IMR-90 (cell line): ENCODE measurements around the gene XRN1. TPM values are rescaled to one million over a fixed set of nuclear protein-coding genes. Genes with fewer than 3 reads are reported as not detected.

Source experiments
- ATAC-seq: fragments of 200-7000 bp; cut with Tn5 transposase; 2 replicates; pipeline ENCODE4 v1.9.1; 2020; ENCODE audit warnings: low read depth, mild to moderate bottlenecking, moderate library complexity
- BruUV-seq: library from RNA; stranded (reverse); fragments of 400-500 nt; replicated peaks from 2 replicates; lab custom pipeline; 2021; lab: Mats Ljungman, UMichigan
- CTCF ChIA-PET: fragments of 300-600 bp; formaldehyde crosslinking; extraction: SDS; loops from one replicate; lab custom pipeline; 2021; ENCODE audit warnings: antibody characterized with exemption; lab: Yijun Ruan, JAX
- POLR2A ChIA-PET: fragments of 300-600 bp; sonication (Branson Sonifier 250); formaldehyde crosslinking; loops from one replicate; lab custom pipeline; 2022; ENCODE audit warnings: antibody characterized with exemption; ENCODE audit not compliant: unreplicated experiment; lab: Charles Lee
- DNase-seq: peaks from one replicate; pipeline ENCODE4 v3.0.0; 2013
- H2AFZ ChIP-seq: replicated peaks from 2 replicates; pipeline ENCODE3; 2013; ENCODE audit warnings: low read length, mild to moderate bottlenecking; ENCODE audit not compliant: poor library complexity
- H2AK5ac ChIP-seq: 2 replicates; pipeline ENCODE4 v1.6.1; 2013; ENCODE audit warnings: low read depth, low read length, inconsistent platforms
- H2AK9ac ChIP-seq: replicated peaks from 2 replicates; pipeline ENCODE3; 2013; ENCODE audit warnings: mild to moderate bottlenecking, low read depth, low read length, moderate library complexity; ENCODE audit not compliant: poor library complexity
- H2BK120ac ChIP-seq: 2 replicates; pipeline ENCODE4 v1.6.1; 2013; ENCODE audit warnings: low read depth, low read length, inconsistent platforms
- H2BK15ac ChIP-seq: 3 replicates; pipeline ENCODE4 v1.6.1; 2013; ENCODE audit warnings: low read depth, low read length, inconsistent platforms
- H2BK20ac ChIP-seq: 2 replicates; pipeline ENCODE4 v1.6.1; 2013; ENCODE audit warnings: low read depth, mild to moderate bottlenecking, inconsistent platforms, low read length, moderate library complexity
- H2BK5ac ChIP-seq: 2 replicates; pipeline ENCODE4 v1.6.1; 2013; ENCODE audit warnings: mild to moderate bottlenecking, low read depth, low read length, inconsistent platforms; ENCODE audit not compliant: poor library complexity, severe bottlenecking
- H3K14ac ChIP-seq: replicated peaks from 2 replicates; pipeline ENCODE4 v1.6.1; 2013; ENCODE audit warnings: low read depth, low read length, inconsistent platforms
- H3K18ac ChIP-seq: 2 replicates; pipeline ENCODE4 v1.6.1; 2013; ENCODE audit warnings: low read depth, low read length, control low read depth
- H3K23ac ChIP-seq: 2 replicates; pipeline ENCODE4 v1.6.1; 2013; ENCODE audit warnings: low read depth, low read length, inconsistent platforms
- H3K27ac ChIP-seq: 2 replicates; pipeline ENCODE4 v1.5.1; 2013; ENCODE audit warnings: mild to moderate bottlenecking, control low read depth, low read length; ENCODE audit not compliant: insufficient read depth
- H3K27me3 ChIP-seq: 2 replicates; pipeline ENCODE4 v1.6.1; 2013; ENCODE audit warnings: low read length; ENCODE audit not compliant: control insufficient read depth, insufficient read depth
- H3K36me3 ChIP-seq: 2 replicates; pipeline ENCODE4 v1.6.1; 2013; ENCODE audit warnings: low read length, mixed read lengths; ENCODE audit not compliant: control insufficient read depth, insufficient read depth
- H3K4ac ChIP-seq: 2 replicates; pipeline ENCODE4 v1.6.1; 2013; ENCODE audit warnings: low read depth, low read length, inconsistent platforms
- H3K4me1 ChIP-seq: 2 replicates; pipeline ENCODE4 v1.6.1; 2013; ENCODE audit warnings: low read length, mixed read lengths; ENCODE audit not compliant: control insufficient read depth, insufficient read depth
- H3K4me2 ChIP-seq: 2 replicates; pipeline ENCODE4 v1.6.1; 2013; ENCODE audit warnings: low read depth, mild to moderate bottlenecking, control low read depth, low read length, moderate library complexity
- H3K4me3 ChIP-seq: 2 replicates; pipeline ENCODE4 v1.5.1; 2013; ENCODE audit warnings: low read depth, mild to moderate bottlenecking, control low read depth, low read length, moderate library complexity; ENCODE audit not compliant: insufficient read depth
- H3K56ac ChIP-seq: 2 replicates; pipeline ENCODE4 v1.6.1; 2013; ENCODE audit warnings: low read length, inconsistent platforms; ENCODE audit not compliant: insufficient read depth; ENCODE audit errors: extremely low read depth
- H3K79me1 ChIP-seq, 2 experiments: 2 replicates each; pipeline ENCODE4 v1.6.1; 2013; ENCODE audit warnings: low read length in 2 of 2, inconsistent platforms in 1 of 2, low read depth in 1 of 2
- H3K9ac ChIP-seq: 2 replicates; pipeline ENCODE4 v1.6.1; 2013; ENCODE audit warnings: low read depth, low read length, control low read depth
- H3K9me1 ChIP-seq: 2 replicates; pipeline ENCODE4 v1.6.1; 2013; ENCODE audit warnings: low read length, inconsistent platforms; ENCODE audit not compliant: insufficient read depth
- H3K9me3 ChIP-seq: 2 replicates; pipeline ENCODE4 v1.6.1; 2013; ENCODE audit warnings: low read length; ENCODE audit not compliant: control insufficient read depth, insufficient read depth
- H4K20me1 ChIP-seq: 2 replicates; pipeline ENCODE4 v1.6.1; 2013; ENCODE audit warnings: low read length, inconsistent platforms; ENCODE audit not compliant: insufficient read depth
- H4K5ac ChIP-seq: 2 replicates; pipeline ENCODE4 v1.6.1; 2013; ENCODE audit warnings: mild to moderate bottlenecking, low read depth, low read length, control low read depth
- H4K8ac ChIP-seq, 2 experiments: 2 replicates each; pipeline ENCODE4 v1.6.1; 2013; ENCODE audit warnings: low read depth in 2 of 2, low read length in 2 of 2, control low read depth in 1 of 2, inconsistent platforms in 1 of 2
- H4K91ac ChIP-seq: 2 replicates; pipeline ENCODE4 v1.6.1; 2013; ENCODE audit warnings: low read depth, low read length, inconsistent platforms; ENCODE audit not compliant: insufficient read depth
- BHLHE40 ChIP-seq: fragments of 150-350 bp; IDR thresholded peaks from 2 replicates; pipeline ENCODE4 v1.6.1; 2016; ENCODE audit warnings: mild to moderate bottlenecking, low read depth, low read length
- CEBPB ChIP-seq: IDR thresholded peaks from 2 replicates; pipeline ENCODE4 v1.6.1; 2012; ENCODE audit warnings: low read depth, low read length, improper control_type of control experiment
- CHD1 ChIP-seq: IDR thresholded peaks from 2 replicates; pipeline ENCODE4 v1.6.1; 2012; ENCODE audit warnings: low read depth, low read length, improper control_type of control experiment
- CTCF ChIP-seq: conservative IDR thresholded peaks from 2 replicates; pipeline ENCODE4 v1.5.1; 2012; ENCODE audit warnings: mild to moderate bottlenecking, low read depth, low read length, improper control_type of control experiment
- ELK1 ChIP-seq: fragments of 150-350 bp; IDR thresholded peaks from 2 replicates; pipeline ENCODE4 v1.6.1; 2016; ENCODE audit warnings: low read depth, mild to moderate bottlenecking, low read length, moderate library complexity, borderline replicate concordance
- FOS ChIP-seq: fragments of 150-350 bp; IDR thresholded peaks from 2 replicates; pipeline ENCODE4 v1.6.1; 2016; ENCODE audit warnings: low read depth, low read length
- MAFK ChIP-seq: IDR thresholded peaks from 2 replicates; pipeline ENCODE4 v1.6.1; 2012; ENCODE audit warnings: low read depth, low read length, improper control_type of control experiment
- MAZ ChIP-seq: IDR thresholded peaks from 2 replicates; pipeline ENCODE4 v1.6.1; 2012; ENCODE audit warnings: low read depth, mild to moderate bottlenecking, low read length, improper control_type of control experiment, moderate library complexity, borderline replicate concordance
- MXI1 ChIP-seq: IDR thresholded peaks from 2 replicates; pipeline ENCODE4 v1.6.1; 2012; ENCODE audit warnings: low read depth, mild to moderate bottlenecking, low read length, moderate library complexity, borderline replicate concordance
- NFE2L2 ChIP-seq: fragments of 150-350 bp; IDR thresholded peaks from 2 replicates; pipeline ENCODE4 v1.6.1; 2016; ENCODE audit warnings: low read depth, mild to moderate bottlenecking, low read length
- POLR2A ChIP-seq: IDR thresholded peaks from 2 replicates; pipeline ENCODE4 v1.6.1; 2012; ENCODE audit warnings: mild to moderate bottlenecking, low read depth, low read length
- RAD21 ChIP-seq: IDR thresholded peaks from 2 replicates; pipeline ENCODE4 v1.6.1; 2012; ENCODE audit warnings: low read length, improper control_type of control experiment
- RCOR1 ChIP-seq: IDR thresholded peaks from 2 replicates; pipeline ENCODE4 v1.6.1; 2012; ENCODE audit warnings: mild to moderate bottlenecking, low read length, improper control_type of control experiment; ENCODE audit not compliant: insufficient replicate concordance
- RFX5 ChIP-seq: IDR thresholded peaks from 2 replicates; pipeline ENCODE4 v1.8.0; 2012; ENCODE audit warnings: low read depth, mild to moderate bottlenecking, low read length, moderate library complexity
- SMC3 ChIP-seq: fragments of 150-350 bp; IDR thresholded peaks from 2 replicates; pipeline ENCODE4 v1.6.1; 2016; ENCODE audit warnings: low read depth, mild to moderate bottlenecking, antibody characterized with exemption, low read length, moderate library complexity
- WGBS, 2 experiments: methylation state at CpG; one replicate each; pipeline versions ENCODE4 v1.1.5 to v1.1.7; 2013; ENCODE audit warnings: missing lambda C conversion rate in 2 of 2; ENCODE audit not compliant: insufficient read length in 1 of 2; ENCODE audit errors: extremely low coverage in 2 of 2; 5-methylcytosine and 5-hydroxymethylcytosine counted together
- dilution Hi-C: fragments of 300-500 bp; cut with HindIII; formaldehyde crosslinking; loops from one replicate; pipeline ENCODE4 v1.14.3; 2018; ENCODE audit warnings: low sequenced_read_pairs; ENCODE audit not compliant: unreplicated experiment
- in situ Hi-C: fragments of 300-500 bp; cut with MboI; formaldehyde crosslinking; loops from 3 replicates; pipeline ENCODE4 v1.14.3; 2019; ENCODE audit warnings: low sequenced_read_pairs, inconsistent platforms, mixed read lengths
- intact Hi-C: fragments of 100-400 bp; cut with micrococcal nuclease; formaldehyde crosslinking; loops from 2 replicates; pipeline ENCODE4 v1.10.0; 2022
- polyA plus RNA-seq, 3 experiments: library from polyadenylated mRNA; depleted of rRNA; stranded (reverse); fragments of >200 nt; gene quantifications; 2 replicates each; pipeline ENCODE4 v1.2.3, GENCODE V29; 2012; ENCODE audit warnings: low replicate concordance in 1 of 3
- total RNA-seq: library from RNA; depleted of rRNA; stranded (reverse); fragments of >200 nt; gene quantifications from 2 replicates; pipeline ENCODE4 v1.2.3, GENCODE V29; 2012
- TF ChIP-seq, protein P1 (sequence below): fragments of 150-350 bp; IDR thresholded peaks from 2 replicates; pipeline ENCODE4 v1.6.1; 2017; ENCODE audit warnings: mild to moderate bottlenecking, antibody characterized with exemption, low read length, low read depth

The XRN1 gene
- total and polyA plus RNA-seq, 2 of the 4 experiments (the other 2 are of a cell fraction) = 6.0 to 21.5 TPM

DNA sequence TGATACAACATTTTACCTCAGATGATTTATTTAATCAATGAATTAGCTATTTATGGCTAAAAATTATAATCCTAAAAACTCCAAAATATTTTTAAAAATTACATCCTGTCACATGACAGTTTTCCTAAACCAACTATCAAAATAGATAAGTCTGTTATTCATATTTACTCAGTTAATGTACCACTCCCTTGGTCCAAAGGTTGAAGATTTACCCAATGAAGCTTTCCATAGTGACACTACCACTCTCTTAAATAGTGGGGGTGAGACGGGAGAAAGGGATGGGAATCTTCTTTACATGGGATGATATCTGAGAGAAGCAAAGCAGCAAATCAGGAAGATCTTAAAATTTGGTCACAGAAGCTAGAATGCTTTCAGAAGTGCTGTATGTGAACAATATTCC is 30.5 kb downstream of the XRN1 start:
- H3K4ac ChIP-seq = no peak overlapping the region
- H4K91ac ChIP-seq = no peak overlapping the region
- no peak overlapping the region for H2AFZ ChIP-seq
- H3K4me3 ChIP-seq = no peak overlapping the region
- no peak overlapping the region for H3K4me2 ChIP-seq
- ChIA-PET POLR2A (no interaction called here), CTCF (no interaction called here)
- no peaks in the 10 kb centered on the region for H4K20me1 ChIP-seq
- no CpG with 5 or more reads among the region's 1 CpG for WGBS, 2 experiments
- no peak overlapping the region for H2BK20ac ChIP-seq
- no peak overlapping the region for H3K18ac ChIP-seq
- TF ChIP-seq NFE2L2 (no peak), RCOR1 (no peak), CHD1 (no peak), CTCF (no peak), RAD21 (no peak), SMC3 (no peak), MAFK (no peak), MXI1 (no peak), CEBPB (no peak), ELK1 (no peak), BHLHE40 (no peak), MAZ (no peak), RFX5 (no peak), POLR2A (no peak), FOS (no peak)
- TF ChIP-seq, protein P1, sequence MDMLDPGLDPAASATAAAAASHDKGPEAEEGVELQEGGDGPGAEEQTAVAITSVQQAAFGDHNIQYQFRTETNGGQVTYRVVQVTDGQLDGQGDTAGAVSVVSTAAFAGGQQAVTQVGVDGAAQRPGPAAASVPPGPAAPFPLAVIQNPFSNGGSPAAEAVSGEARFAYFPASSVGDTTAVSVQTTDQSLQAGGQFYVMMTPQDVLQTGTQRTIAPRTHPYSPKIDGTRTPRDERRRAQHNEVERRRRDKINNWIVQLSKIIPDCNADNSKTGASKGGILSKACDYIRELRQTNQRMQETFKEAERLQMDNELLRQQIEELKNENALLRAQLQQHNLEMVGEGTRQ = no peak
- H3K56ac ChIP-seq = no peak overlapping the region
- H2BK15ac ChIP-seq = no peak overlapping the region
- H3K23ac ChIP-seq = no peak overlapping the region
- H2BK5ac ChIP-seq = no peak overlapping the region
- no peaks in the 10 kb centered on the region for H3K4me1 ChIP-seq
- no peak overlapping the region for H2AK5ac ChIP-seq
- H3K27ac ChIP-seq = no peak overlapping the region
- no peaks in the 10 kb centered on the region for H3K9me3 ChIP-seq
- peaks cover 0 to 3% of the 10 kb centered on the region in 2 experiments; a peak in 1 of 4 replicates for H3K79me1 ChIP-seq
- dilution Hi-C loops (no loop called here), intact Hi-C loops (no loop called here), in situ Hi-C loops (no loop called here)
- no peak overlapping the region for H2BK120ac ChIP-seq
- no peak overlapping the region for H4K8ac ChIP-seq
- no peak overlapping the region for H3K9ac ChIP-seq
- H3K9me1 ChIP-seq = no peaks in the 10 kb centered on the region
- DNase-seq = no peak
- peaks cover 16% of the 10 kb centered on the region for H3K36me3 ChIP-seq
- H4K5ac ChIP-seq = no peak overlapping the region
- no peak for ATAC-seq
- no TSS peak for BruUV-seq
- H3K27me3 ChIP-seq = no peaks in the 10 kb centered on the region
- H3K14ac ChIP-seq = no peak overlapping the region
- H2AK9ac ChIP-seq = no peak overlapping the region
